Endothelial cell of umbilical vein (primary cell): Measurements from ENCODE around the gene DMXL2. TPM values are rescaled to one million over a fixed set of nuclear protein-coding genes. Genes with fewer than 3 reads are reported as not detected.

Source experiments
- BruUV-seq: library from RNA; stranded (reverse); fragments of 400-500 nt; replicated peaks from 2 replicates; lab custom pipeline; 2021; lab: Mats Ljungman, UMichigan
- CTCF ChIA-PET: fragments of 300-600, 350-600 bp; sonication (Branson Sonifier 250); formaldehyde crosslinking; loops from one replicate; lab custom pipeline; 2021; ENCODE audit warnings: antibody characterized with exemption, inconsistent platforms; lab: Charles Lee
- POLR2A ChIA-PET: fragments of 300-600, 350-600 bp; sonication (Branson Sonifier 250); formaldehyde crosslinking; loops from one replicate; lab custom pipeline; 2021; ENCODE audit warnings: antibody characterized with exemption, inconsistent platforms; lab: Charles Lee
- DNase-seq: peaks from one replicate; pipeline ENCODE4 v3.0.0-alpha.2; 2011; ENCODE audit warnings: low read depth, low spot score
- FAIRE-seq: peaks from 2 replicates; lab custom pipeline; 2011; peaks lifted over from hg19 to GRCh38; lab: Jason Lieb, UNC
- H2AFZ ChIP-seq: 2 replicates; pipeline ENCODE4 v1.6.0; 2012; ENCODE audit warnings: low read depth, low read length, control low read depth, inconsistent platforms
- H3K27ac ChIP-seq: 2 replicates; pipeline ENCODE4 v1.5.1; 2011; ENCODE audit warnings: low read depth, mild to moderate bottlenecking, control low read depth, low read length, moderate library complexity; ENCODE audit not compliant: insufficient read depth
- H3K27me3 ChIP-seq, 2 experiments: 2 replicates each; pipeline versions ENCODE4 v1.6.0 to v1.6.1; 2011; ENCODE audit warnings: low read length in 2 of 2, mixed read lengths in 1 of 2; ENCODE audit not compliant: control insufficient read depth in 2 of 2, insufficient read depth in 2 of 2
- H3K36me3 ChIP-seq, 2 experiments: 2 replicates in 1 of 2; 3 replicates in 1 of 2; pipeline ENCODE4 v1.5.1; 2011; ENCODE audit warnings: low read length in 2 of 2, mild to moderate bottlenecking in 1 of 2, moderate library complexity in 1 of 2; ENCODE audit not compliant: control insufficient read depth in 2 of 2, insufficient read depth in 2 of 2; ENCODE audit errors: extremely low read depth in 1 of 2
- H3K4me1 ChIP-seq: 3 replicates; pipeline ENCODE4 v1.5.1; 2011; ENCODE audit warnings: mild to moderate bottlenecking, low read length; ENCODE audit not compliant: control insufficient read depth, insufficient read depth; ENCODE audit errors: extremely low read depth
- H3K4me2 ChIP-seq: 2 replicates; pipeline ENCODE4 v1.6.1; 2011; ENCODE audit warnings: low read length, control low read depth, mixed read lengths; ENCODE audit not compliant: insufficient read depth
- H3K4me3 ChIP-seq, 3 experiments: fragments of 200-600 bp in 1 of 3; sonication (generic), shearing (Covaris generic) in 1 of 3; replicated peaks in 1 of 3; 2 replicates each; pipeline ENCODE4 v1.5.1; 2011 to 2016; ENCODE audit warnings: control low read depth in 3 of 3, low read length in 3 of 3, mild to moderate bottlenecking in 2 of 3, inconsistent platforms in 1 of 3, low read depth in 1 of 3, moderate library complexity in 1 of 3; ENCODE audit not compliant: insufficient read depth in 1 of 3
- H3K79me2 ChIP-seq: 2 replicates; pipeline ENCODE4 v1.6.0; 2012; ENCODE audit warnings: low read length, inconsistent platforms; ENCODE audit not compliant: control insufficient read depth, insufficient read depth
- H3K9ac ChIP-seq: replicated peaks from 2 replicates; pipeline ENCODE3; 2011; ENCODE audit warnings: low read length, control low read depth; ENCODE audit not compliant: insufficient read depth; ENCODE audit errors: extremely low read depth
- H3K9me1 ChIP-seq: replicated peaks from 3 replicates; pipeline ENCODE4 v1.6.0; 2011; ENCODE audit warnings: mild to moderate bottlenecking, low read length; ENCODE audit not compliant: control insufficient read depth, insufficient read depth; ENCODE audit errors: extremely low read depth
- H3K9me3 ChIP-seq: replicated peaks from 2 replicates; pipeline ENCODE4 v1.5.1; 2012; ENCODE audit warnings: low read length, inconsistent platforms; ENCODE audit not compliant: control insufficient read depth, insufficient read depth
- H4K20me1 ChIP-seq: replicated peaks from 2 replicates; pipeline ENCODE3; 2011; ENCODE audit warnings: mild to moderate bottlenecking, low read length; ENCODE audit not compliant: control insufficient read depth, insufficient read depth; ENCODE audit errors: extremely low read depth
- CTCF ChIP-seq, 2 donors: IDR thresholded peaks; 1 replicate in 1 of 2; 2 replicates in 1 of 2; pipeline ENCODE4 v1.5.1; 2011; ENCODE audit warnings: low read length in 2 of 2, mild to moderate bottlenecking in 2 of 2, moderate library complexity in 2 of 2, control low read depth in 1 of 2, inconsistent platforms in 1 of 2, low read depth in 1 of 2; ENCODE audit not compliant: insufficient read depth in 1 of 2; ENCODE audit errors: extremely low read depth in 1 of 2
- EZH2 ChIP-seq: IDR thresholded peaks from 2 replicates; pipeline ENCODE4 v1.6.1; 2012; ENCODE audit warnings: borderline replicate concordance, low read depth, mild to moderate bottlenecking, moderate library complexity, low read length, inconsistent platforms; ENCODE audit not compliant: severe bottlenecking
- FOS ChIP-seq: IDR thresholded peaks from 2 replicates; pipeline ENCODE4 v1.6.1; 2011; ENCODE audit warnings: mild to moderate bottlenecking, low read length, moderate library complexity, borderline replicate concordance; ENCODE audit not compliant: insufficient read depth
- GATA2 ChIP-seq: IDR thresholded peaks from 2 replicates; pipeline ENCODE4 v1.7.0; 2011; ENCODE audit warnings: low read depth, mild to moderate bottlenecking, moderate library complexity, mixed read lengths, low read length; ENCODE audit not compliant: insufficient read length, insufficient read depth
- JUN ChIP-seq: IDR thresholded peaks from 2 replicates; pipeline ENCODE4 v1.6.1; 2011; ENCODE audit warnings: borderline replicate concordance, low read depth; ENCODE audit not compliant: insufficient read length, insufficient read depth
- MYC ChIP-seq: IDR thresholded peaks from one replicate; pipeline ENCODE4 v1.6.1; 2011; ENCODE audit warnings: mild to moderate bottlenecking, low read depth, low read length
- POLR2A ChIP-seq: IDR thresholded peaks from 2 replicates; pipeline ENCODE4 v1.6.1; 2012; ENCODE audit warnings: low read depth, mild to moderate bottlenecking, control low read depth, low read length
- POLR2AphosphoS5 ChIP-seq: IDR thresholded peaks from 2 replicates; pipeline ENCODE4 v1.6.1; 2012; ENCODE audit warnings: low read depth, mild to moderate bottlenecking, control low read depth, low read length, moderate library complexity; ENCODE audit not compliant: insufficient read depth
- dilution Hi-C: fragments of 300-500 bp; cut with MboI; formaldehyde crosslinking; loops from one replicate; pipeline ENCODE4 v1.15.0; 2019; ENCODE audit warnings: low sequenced_read_pairs; ENCODE audit not compliant: extremely low pct_ligation_motif_present
- intact Hi-C: fragments of 100-400 bp; cut with micrococcal nuclease; formaldehyde crosslinking; loops from one replicate; pipeline ENCODE4 v1.10.0; 2022
- polyA plus RNA-seq, 4 experiments: library from polyadenylated mRNA; depleted of rRNA in 3 of 4; stranded (reverse) in 3 of 4; unstranded in 1 of 4; fragments of >200 nt; gene quantifications; 2 replicates each; pipeline versions ENCODE4 v1.2.1 to v1.2.3, GENCODE V29; 2011 to 2012; ENCODE audit warnings: missing spikeins in 1 of 4
- total RNA-seq: library from RNA; stranded (reverse); gene quantifications from 2 replicates; pipeline ENCODE4 v1.2.3, GENCODE V29; 2021
- TF ChIP-seq, protein P1 (sequence below): IDR thresholded peaks from 2 replicates; pipeline ENCODE4 v1.6.1; 2011; ENCODE audit not compliant: insufficient read depth, insufficient read length

DMXL2 gene
- total and polyA plus RNA-seq, 2 donors (not counting 3 experiments of a cell fraction or from before 2014, with no cell fraction given): 6.3 to 10.8 TPM

GRCh38 chr15:51620122-51620521 is 2.4 kb downstream of the DMXL2 start:
- DNase-seq (no peak), FAIRE-seq (no peak)
- intact Hi-C loops (no loop called here), dilution Hi-C loops (no loop called here)
- peaks cover 6% of the 10 kb centered on the region for H3K4me1 ChIP-seq
- no TSS peak for BruUV-seq
- ChIA-PET CTCF (interaction anchor here (1.0 to 4.2 kb wide), 6 partner anchors 9 to 160 kb away, joined by 3 to 40 read pairs (median 8); no protein-coding TSS in a partner anchor), POLR2A (no interaction called here)
- H3K9ac ChIP-seq: no peak overlapping the region
- no peaks in the 10 kb centered on the region for H3K36me3 ChIP-seq
- H3K4me2 ChIP-seq: no peak overlapping the region
- no peak overlapping the region for H3K4me3 ChIP-seq
- H3K9me1 ChIP-seq: no peaks in the 10 kb centered on the region
- H3K79me2 ChIP-seq: no peaks in the 10 kb centered on the region
- H2AFZ ChIP-seq: no peak overlapping the region
- no peak overlapping the region for H3K27ac ChIP-seq
- no peaks in the 10 kb centered on the region for H3K9me3 ChIP-seq
- no peaks in the 10 kb centered on the region for H4K20me1 ChIP-seq
- H3K27me3 ChIP-seq: no peaks in the 10 kb centered on the region
- TF ChIP-seq FOS (no peak), CTCF (IDR thresholded peaks at IDR 0.05; ENCODE audit: extremely low read depth in 1 of 2, insufficient read depth in 1 of 2, low read depth in 1 of 2, low read length in 2 of 2) (no peak), JUN (no peak), EZH2 (no peak), POLR2A (no peak), POLR2AphosphoS5 (no peak), GATA2 (no peak), MYC (no peak)
- TF ChIP-seq, protein P1, sequence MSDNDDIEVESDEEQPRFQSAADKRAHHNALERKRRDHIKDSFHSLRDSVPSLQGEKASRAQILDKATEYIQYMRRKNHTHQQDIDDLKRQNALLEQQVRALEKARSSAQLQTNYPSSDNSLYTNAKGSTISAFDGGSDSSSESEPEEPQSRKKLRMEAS: no peak
